H1 (cell line): ENCODE results near the gene ARL6IP5. TPM values are rescaled to one million over a fixed set of nuclear protein-coding genes. Genes with fewer than 3 reads are reported as not detected.

Experiments used
- CTCF ChIA-PET: fragments of 300-600 bp; sonication (Branson Sonifier 250); formaldehyde crosslinking; loops from one replicate; lab custom pipeline; 2021; ENCODE audit not compliant: partially characterized antibody; lab: Charles Lee
- POLR2A ChIA-PET: fragments of 300-600 bp; sonication (Branson Sonifier 250); formaldehyde crosslinking; loops from one replicate; lab custom pipeline; 2021; ENCODE audit warnings: inconsistent platforms; ENCODE audit not compliant: partially characterized antibody; lab: Charles Lee
- DNase-seq, 2 experiments: peaks; one replicate each; pipeline versions ENCODE4 v3.0.0 to v3.0.0-alpha.2; 2010 to 2022; ENCODE audit warnings: low spot score in 2 of 2, low read depth in 1 of 2, mixed read lengths in 1 of 2
- FAIRE-seq: peaks from 2 replicates; lab custom pipeline; 2011; peaks lifted over from hg19 to GRCh38; lab: Jason Lieb, UNC
- H2AFZ ChIP-seq: 2 replicates; pipeline ENCODE4 v1.8.1; 2012; ENCODE audit warnings: low read length, inconsistent platforms
- H2AK5ac ChIP-seq: 2 replicates; pipeline ENCODE4 v1.6.1; 2013; ENCODE audit warnings: low read depth, low read length
- H2BK120ac ChIP-seq: replicated peaks from 2 replicates; pipeline ENCODE3; 2013; ENCODE audit warnings: low read depth, low read length, inconsistent platforms
- H2BK12ac ChIP-seq: 2 replicates; pipeline ENCODE4 v1.6.1; 2013; ENCODE audit warnings: low read depth, low read length
- H2BK15ac ChIP-seq: 2 replicates; pipeline ENCODE4 v1.6.1; 2013; ENCODE audit warnings: low read length
- H2BK20ac ChIP-seq: 2 replicates; pipeline ENCODE4 v1.6.1; 2013; ENCODE audit warnings: low read length
- H2BK5ac ChIP-seq: 2 replicates; pipeline ENCODE4 v1.6.1; 2013; ENCODE audit warnings: low read depth, low read length
- H3K14ac ChIP-seq: 2 replicates; pipeline ENCODE4 v1.6.1; 2013; ENCODE audit warnings: inconsistent platforms; ENCODE audit not compliant: insufficient read length
- H3K18ac ChIP-seq: 2 replicates; pipeline ENCODE4 v1.6.1; 2013; ENCODE audit warnings: low read length; ENCODE audit errors: extremely low read depth
- H3K23ac ChIP-seq: 2 replicates; pipeline ENCODE4 v1.6.1; 2013; ENCODE audit warnings: inconsistent platforms; ENCODE audit not compliant: insufficient read length
- H3K23me2 ChIP-seq: 2 replicates; pipeline ENCODE4 v1.6.1; 2013; ENCODE audit warnings: low read depth, low read length
- H3K27ac ChIP-seq: 2 replicates; pipeline ENCODE4 v1.6.1; 2011; ENCODE audit warnings: low read depth, low read length, inconsistent platforms
- H3K27me3 ChIP-seq, 4 experiments: replicated peaks in 1 of 4; 1 replicate in 1 of 4; 2 replicates in 3 of 4; pipeline versions ENCODE4 v1.6.1 to v1.8.1; 2011 to 2013; ENCODE audit warnings: low read length in 3 of 4, mild to moderate bottlenecking in 3 of 4, inconsistent platforms in 2 of 4, mixed read lengths in 2 of 4, moderate library complexity in 1 of 4; ENCODE audit not compliant: control insufficient read depth in 3 of 4, insufficient read depth in 3 of 4; ENCODE audit errors: extremely low read depth in 1 of 4
- H3K36me3 ChIP-seq, 4 experiments: 2 replicates each; pipeline versions ENCODE4 v1.6.1 to v1.8.1; 2011 to 2013; ENCODE audit warnings: mild to moderate bottlenecking in 4 of 4, low read length in 3 of 4, moderate library complexity in 2 of 4, control low read depth in 1 of 4, inconsistent platforms in 1 of 4; ENCODE audit not compliant: insufficient read depth in 4 of 4, control insufficient read depth in 2 of 4
- H3K4ac ChIP-seq: replicated peaks from 2 replicates; pipeline ENCODE3; 2013; ENCODE audit warnings: low read length, low read depth, mixed read lengths, inconsistent platforms; ENCODE audit not compliant: insufficient read length
- H3K4me1 ChIP-seq, 4 experiments: replicated peaks in 1 of 4; 1 replicate in 1 of 4; 2 replicates in 3 of 4; pipeline versions ENCODE4 v1.6.1 to v1.8.1; 2011 to 2013; ENCODE audit warnings: low read length in 3 of 4, inconsistent platforms in 2 of 4, mixed read lengths in 1 of 4; ENCODE audit not compliant: insufficient read depth in 4 of 4, control insufficient read depth in 3 of 4
- H3K4me2 ChIP-seq, 2 experiments: 2 replicates each; pipeline versions ENCODE4 v1.6.1 to v1.8.1; 2011 to 2013; ENCODE audit warnings: low read depth in 2 of 2, low read length in 2 of 2, control low read depth in 1 of 2, inconsistent platforms in 1 of 2, mild to moderate bottlenecking in 1 of 2; ENCODE audit not compliant: insufficient read depth in 1 of 2
- H3K4me3 ChIP-seq, 4 experiments: fragments of 200-600, 300-600 bp in 1 of 4; sonication (generic), shearing (Covaris generic), sonication (Bioruptor Twin) in 1 of 4; 2 replicates each; pipeline versions ENCODE4 v1.5.1 to v1.8.1; 2011 to 2016; ENCODE audit warnings: low read length in 4 of 4, low read depth in 3 of 4, control low read depth in 2 of 4, inconsistent platforms in 2 of 4, mild to moderate bottlenecking in 2 of 4, mixed read lengths in 1 of 4, moderate library complexity in 1 of 4; ENCODE audit not compliant: insufficient read depth in 2 of 4; ENCODE audit errors: extremely low read depth in 1 of 4
- H3K56ac ChIP-seq: replicated peaks from 2 replicates; pipeline ENCODE3; 2013; ENCODE audit warnings: low read depth, mild to moderate bottlenecking, mixed read lengths, low read length, inconsistent platforms; ENCODE audit not compliant: insufficient read length
- H3K79me1 ChIP-seq: 2 replicates; pipeline ENCODE4 v1.6.1; 2013; ENCODE audit warnings: low read depth, low read length, control low read depth
- H3K79me2 ChIP-seq, 2 experiments: 2 replicates each; pipeline versions ENCODE4 v1.6.1 to v1.8.1; 2012 to 2013; ENCODE audit warnings: low read length in 2 of 2, mild to moderate bottlenecking in 2 of 2, inconsistent platforms in 1 of 2; ENCODE audit not compliant: insufficient read depth in 2 of 2, control insufficient read depth in 1 of 2
- H3K9ac ChIP-seq, 4 experiments: replicated peaks in 1 of 4; 1 replicate in 1 of 4; 2 replicates in 3 of 4; pipeline versions ENCODE4 v1.6.1 to v1.8.1; 2011 to 2013; ENCODE audit warnings: low read depth in 3 of 4, low read length in 3 of 4, control low read depth in 2 of 4, mild to moderate bottlenecking in 2 of 4, moderate library complexity in 2 of 4, inconsistent platforms in 1 of 4; ENCODE audit errors: extremely low read depth in 1 of 4
- H3K9me3 ChIP-seq, 2 experiments: 2 replicates each; pipeline versions ENCODE4 v1.6.1 to v1.8.1; 2012 to 2013; ENCODE audit warnings: mild to moderate bottlenecking in 2 of 2, moderate library complexity in 2 of 2, control low read depth in 1 of 2, inconsistent platforms in 1 of 2, low read depth in 1 of 2, low read length in 1 of 2, mixed read lengths in 1 of 2; ENCODE audit not compliant: insufficient read depth in 2 of 2
- H4K20me1 ChIP-seq, 2 experiments: replicated peaks in 1 of 2; 2 replicates each; pipeline versions ENCODE3 to v1.8.1; 2011 to 2013; ENCODE audit warnings: inconsistent platforms in 2 of 2, low read length in 2 of 2, mild to moderate bottlenecking in 1 of 2; ENCODE audit not compliant: insufficient read depth in 2 of 2, control insufficient read depth in 1 of 2
- H4K5ac ChIP-seq: 2 replicates; pipeline ENCODE4 v1.6.1; 2013; ENCODE audit warnings: low read length, low read depth, mixed read lengths, inconsistent platforms; ENCODE audit not compliant: insufficient read length
- H4K8ac ChIP-seq: 2 replicates; pipeline ENCODE4 v1.8.0; 2013; ENCODE audit warnings: mild to moderate bottlenecking, moderate library complexity, low read length, inconsistent platforms; ENCODE audit not compliant: insufficient read depth; ENCODE audit errors: extremely low read depth
- H4K91ac ChIP-seq: replicated peaks from 2 replicates; pipeline ENCODE3; 2013; ENCODE audit warnings: low read length, mixed read lengths, inconsistent platforms; ENCODE audit not compliant: insufficient read length
- ASH2L ChIP-seq: fragments of 200-600, 300-600 bp; sonication (generic); IDR thresholded peaks from one replicate; pipeline ENCODE4 v1.7.1; 2017; ENCODE audit warnings: low read length
- CTBP2 ChIP-seq: IDR thresholded peaks from 2 replicates; pipeline ENCODE4 v1.7.0; 2011; ENCODE audit warnings: borderline replicate concordance, mild to moderate bottlenecking, moderate library complexity, mixed read lengths, low read length; ENCODE audit not compliant: insufficient read depth, insufficient read length
- FOSL1 ChIP-seq: IDR thresholded peaks from 2 replicates; pipeline ENCODE4 v1.6.1; 2011; ENCODE audit warnings: mild to moderate bottlenecking, low read depth, low read length, moderate library complexity; ENCODE audit not compliant: insufficient read depth
- HDAC6 ChIP-seq: IDR thresholded peaks from one replicate; pipeline ENCODE4 v1.7.1; 2012; ENCODE audit warnings: low read depth, mild to moderate bottlenecking, inconsistent platforms, low read length, moderate library complexity
- MAFK ChIP-seq: IDR thresholded peaks from 2 replicates; pipeline ENCODE4 v1.6.1; 2012; ENCODE audit warnings: low read depth, mild to moderate bottlenecking, improper control_type of control experiment, low read length
- NANOG ChIP-seq: IDR thresholded peaks from 2 replicates; pipeline ENCODE4 v1.6.1; 2011; ENCODE audit warnings: low read length, low read depth, mild to moderate bottlenecking, inconsistent platforms; ENCODE audit not compliant: insufficient read depth, poor library complexity, severe bottlenecking
- PHF8 ChIP-seq: fragments of 200-600 bp; sonication (generic); conservative IDR thresholded peaks from 2 replicates; pipeline ENCODE4 v1.7.1; 2012; ENCODE audit warnings: low read depth, mild to moderate bottlenecking, inconsistent platforms, low read length, moderate library complexity
- RAD21 ChIP-seq, 2 experiments: IDR thresholded peaks in 1 of 2; conservative IDR thresholded peaks in 1 of 2; 2 replicates each; pipeline ENCODE4 v1.6.1; 2011; ENCODE audit warnings: low read depth in 2 of 2, low read length in 2 of 2, improper control_type of control experiment in 1 of 2, inconsistent platforms in 1 of 2, mild to moderate bottlenecking in 1 of 2, moderate library complexity in 1 of 2
- SIX5 ChIP-seq: IDR thresholded peaks from 2 replicates; pipeline ENCODE4 v1.6.1; 2011; ENCODE audit warnings: mild to moderate bottlenecking, low read depth, low read length
- SP2 ChIP-seq: IDR thresholded peaks from 2 replicates; pipeline ENCODE4 v1.6.1; 2012; ENCODE audit warnings: mild to moderate bottlenecking, low read length, inconsistent platforms
- SRF ChIP-seq: IDR thresholded peaks from 2 replicates; pipeline ENCODE4 v1.6.1; 2011; ENCODE audit warnings: mild to moderate bottlenecking, low read depth, low read length, moderate library complexity
- YY1 ChIP-seq: IDR thresholded peaks from 2 replicates; pipeline ENCODE4 v1.6.1; 2011; ENCODE audit warnings: low read depth, mild to moderate bottlenecking, low read length
- ZNF274 ChIP-seq: IDR thresholded peaks from 2 replicates; pipeline ENCODE4 v1.7.0; 2012; ENCODE audit warnings: low read length, borderline replicate concordance; ENCODE audit errors: extremely low read depth
- WGBS, 2 experiments: shearing (Covaris generic) in 1 of 2; methylation state at CpG; one replicate each; pipeline versions ENCODE4 v1.1.6 to v1.1.7; 2013 to 2015; ENCODE audit warnings: low lambda C conversion rate in 2 of 2, mixed read lengths in 2 of 2, inconsistent platforms in 1 of 2, low coverage in 1 of 2, missing lambda C conversion rate in 1 of 2; ENCODE audit not compliant: insufficient replicate concordance in 2 of 2, insufficient coverage in 1 of 2, insufficient read length in 1 of 2; ENCODE audit errors: extremely low coverage in 1 of 2, missing lambda C conversion rate in 1 of 2; 5-methylcytosine and 5-hydroxymethylcytosine counted together
- polyA plus RNA-seq, 7 experiments: library from polyadenylated mRNA; depleted of rRNA in 3 of 7; stranded (reverse) in 5 of 7; unstranded in 2 of 7; fragments of >200 nt in 5 of 7; fragments of 200-250 nt in 2 of 7; gene quantifications; 1 replicate in 5 of 7; 2 replicates in 1 of 7; 4 replicates in 1 of 7; pipeline versions ENCODE4 v1.2.1 to v1.2.3, GENCODE V29; 2011 to 2013; ENCODE audit warnings: missing spikeins in 2 of 7, mixed read lengths in 2 of 7
- total RNA-seq: library from RNA; stranded (reverse); fragmentation: NEBNext Ultra II Directional; extraction: Animal tissue kit (Norgen Biotek cat#: 25700); gene quantifications from 2 replicates; pipeline ENCODE4 v1.2.1, GENCODE V29; 2021
- TF ChIP-seq, protein P1 (sequence below): IDR thresholded peaks from 2 replicates; pipeline ENCODE4 v1.6.1; 2011; ENCODE audit warnings: low read depth, mild to moderate bottlenecking, low read length; ENCODE audit not compliant: insufficient read depth

Gene ARL6IP5
- total and polyA plus RNA-seq, 2 of the 8 experiments (the other 6 are each of a cell fraction or from before 2014, with no cell fraction given): 24.9 to 30.1 TPM

DNA sequence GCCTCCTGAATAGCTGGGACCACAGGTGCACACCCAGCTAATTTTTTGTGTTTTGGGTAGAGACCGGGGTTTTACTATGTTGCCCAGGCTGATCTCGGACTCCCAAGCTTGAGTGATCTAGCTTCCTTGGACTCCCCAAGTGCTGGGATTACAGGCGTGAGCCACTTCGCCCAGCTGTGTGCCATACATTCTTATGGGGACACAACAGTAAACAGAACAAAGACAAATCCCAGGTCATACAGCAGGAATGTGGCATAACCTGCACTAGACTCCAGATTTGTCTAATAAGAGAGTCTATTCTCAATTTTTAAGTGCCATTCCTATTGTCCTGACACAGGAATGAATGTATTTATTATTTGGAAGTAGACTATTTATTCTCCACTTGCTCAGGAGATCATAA is 17.6 kb downstream of the ARL6IP5 start:
- Histone ChIP-seq H3K4ac (no peak overlapping the region), H2BK15ac (no peak overlapping the region), H3K27me3 (no peaks in the 10 kb centered on the region), H4K20me1 (no peaks in the 10 kb centered on the region), H3K23ac (no peak overlapping the region), H2AK5ac (no peak overlapping the region), H3K79me1 (no peaks in the 10 kb centered on the region), H3K9ac (no peak overlapping the region), H2BK20ac (no peak overlapping the region), H2BK5ac (no peak overlapping the region), H4K5ac (no peak overlapping the region), H4K91ac (no peak overlapping the region), H2BK120ac (no peak overlapping the region), H3K4me3 (no peak overlapping the region), H3K27ac (no peak overlapping the region), H3K23me2 (no peaks in the 10 kb centered on the region), H3K9me3 (no peaks in the 10 kb centered on the region), H4K8ac (no peak overlapping the region), H3K56ac (no peak overlapping the region), H3K4me2 (no peak overlapping the region), H3K79me2 (no peaks in the 10 kb centered on the region), H3K4me1 (no peaks in the 10 kb centered on the region), H3K18ac (no peak overlapping the region), H3K36me3 (peaks cover 0 to 16% (median 2%) of the 10 kb centered on the region in 4 experiments; a peak in 2 of 8 replicates), H2AFZ (no peak overlapping the region), H2BK12ac (no peak overlapping the region), H3K14ac (no peak overlapping the region)
- CTCF ChIA-PET: interaction anchor here (1.1 to 1.6 kb wide), 2 partner anchors 12 to 19 kb away, joined by 3 to 5 read pairs; no protein-coding TSS in a partner anchor
- FAIRE-seq (no peak), DNase-seq (no peak)
- 87% methylated on average over 4 of the region's 4 CpGs; no CpG with 5 or more reads in 1 of the 2 experiments for WGBS, 2 experiments
- POLR2A ChIA-PET: no interaction called here
- TF ChIP-seq YY1 (no peak), SP2 (no peak), SRF (no peak), FOSL1 (no peak), HDAC6 (no peak), CTBP2 (no peak), SIX5 (no peak), NANOG (no peak), RAD21 (IDR thresholded peaks at IDR 0.05 in 1 of 2, conservative IDR thresholded peaks at IDR 0.05 in 1 of 2; ENCODE audit: low read depth in 2 of 2, low read length in 2 of 2) (no peak), ASH2L (no peak), MAFK (no peak), ZNF274 (no peak), PHF8 (no peak)
- TF ChIP-seq, protein P1, sequence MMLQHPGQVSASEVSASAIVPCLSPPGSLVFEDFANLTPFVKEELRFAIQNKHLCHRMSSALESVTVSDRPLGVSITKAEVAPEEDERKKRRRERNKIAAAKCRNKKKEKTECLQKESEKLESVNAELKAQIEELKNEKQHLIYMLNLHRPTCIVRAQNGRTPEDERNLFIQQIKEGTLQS: no peak
